GM12801 (cell line): Measurements from ENCODE around the gene CELSR1.

ENCODE experiments used
- TF ChIP-seq, protein P1 (sequence below): IDR thresholded peaks from one replicate; pipeline ENCODE4 v1.5.1; 2011; ENCODE audit warnings: control low read depth; ENCODE audit not compliant: insufficient read length; ENCODE audit errors: extremely low read depth

Gene CELSR1

DNA sequence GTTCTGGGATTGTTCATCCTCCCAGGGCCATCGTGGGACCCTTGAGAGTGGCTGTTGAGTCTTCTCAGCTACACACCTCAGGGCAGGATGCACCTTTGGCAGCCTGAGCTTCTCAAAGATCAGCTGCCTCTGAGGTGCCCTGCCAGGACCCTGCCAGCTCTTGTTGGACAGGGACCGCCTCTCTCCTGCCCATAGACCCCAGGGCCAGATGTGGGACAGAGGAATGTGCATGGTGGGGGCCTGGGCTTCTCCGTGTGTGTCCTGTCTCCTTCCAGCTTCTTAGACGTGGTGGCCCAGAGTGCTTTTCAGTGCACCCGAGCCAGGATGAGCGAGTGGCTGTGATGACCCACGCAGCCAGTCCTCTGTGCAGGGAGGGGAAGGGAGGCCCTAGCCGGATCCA is 207.8 kb downstream of the CELSR1 start:
- TF ChIP-seq, protein P1, sequence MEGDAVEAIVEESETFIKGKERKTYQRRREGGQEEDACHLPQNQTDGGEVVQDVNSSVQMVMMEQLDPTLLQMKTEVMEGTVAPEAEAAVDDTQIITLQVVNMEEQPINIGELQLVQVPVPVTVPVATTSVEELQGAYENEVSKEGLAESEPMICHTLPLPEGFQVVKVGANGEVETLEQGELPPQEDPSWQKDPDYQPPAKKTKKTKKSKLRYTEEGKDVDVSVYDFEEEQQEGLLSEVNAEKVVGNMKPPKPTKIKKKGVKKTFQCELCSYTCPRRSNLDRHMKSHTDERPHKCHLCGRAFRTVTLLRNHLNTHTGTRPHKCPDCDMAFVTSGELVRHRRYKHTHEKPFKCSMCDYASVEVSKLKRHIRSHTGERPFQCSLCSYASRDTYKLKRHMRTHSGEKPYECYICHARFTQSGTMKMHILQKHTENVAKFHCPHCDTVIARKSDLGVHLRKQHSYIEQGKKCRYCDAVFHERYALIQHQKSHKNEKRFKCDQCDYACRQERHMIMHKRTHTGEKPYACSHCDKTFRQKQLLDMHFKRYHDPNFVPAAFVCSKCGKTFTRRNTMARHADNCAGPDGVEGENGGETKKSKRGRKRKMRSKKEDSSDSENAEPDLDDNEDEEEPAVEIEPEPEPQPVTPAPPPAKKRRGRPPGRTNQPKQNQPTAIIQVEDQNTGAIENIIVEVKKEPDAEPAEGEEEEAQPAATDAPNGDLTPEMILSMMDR, result no peak

DNA sequence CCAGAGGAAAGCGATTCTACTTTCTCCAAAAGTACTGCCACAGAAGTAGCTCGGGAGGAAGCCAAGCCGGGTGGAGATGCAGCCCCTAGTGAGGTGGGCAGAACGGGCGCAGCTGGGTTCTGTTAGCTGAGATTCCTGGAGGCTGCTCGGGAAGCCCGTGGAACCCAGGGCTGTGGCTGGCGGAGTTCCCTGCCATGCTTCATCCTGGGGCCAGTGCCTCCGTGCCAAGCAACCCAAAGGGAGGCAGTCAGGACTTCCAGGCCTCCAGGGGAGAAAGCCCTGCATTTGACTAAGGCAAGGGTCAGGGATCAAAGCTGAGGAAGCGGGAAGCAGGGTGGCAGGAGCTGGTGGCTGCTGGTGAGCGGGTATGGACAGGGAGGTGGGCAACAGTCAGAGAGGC is 208.6 kb downstream of the CELSR1 start:
- TF ChIP-seq, protein P1, result no peak

DNA sequence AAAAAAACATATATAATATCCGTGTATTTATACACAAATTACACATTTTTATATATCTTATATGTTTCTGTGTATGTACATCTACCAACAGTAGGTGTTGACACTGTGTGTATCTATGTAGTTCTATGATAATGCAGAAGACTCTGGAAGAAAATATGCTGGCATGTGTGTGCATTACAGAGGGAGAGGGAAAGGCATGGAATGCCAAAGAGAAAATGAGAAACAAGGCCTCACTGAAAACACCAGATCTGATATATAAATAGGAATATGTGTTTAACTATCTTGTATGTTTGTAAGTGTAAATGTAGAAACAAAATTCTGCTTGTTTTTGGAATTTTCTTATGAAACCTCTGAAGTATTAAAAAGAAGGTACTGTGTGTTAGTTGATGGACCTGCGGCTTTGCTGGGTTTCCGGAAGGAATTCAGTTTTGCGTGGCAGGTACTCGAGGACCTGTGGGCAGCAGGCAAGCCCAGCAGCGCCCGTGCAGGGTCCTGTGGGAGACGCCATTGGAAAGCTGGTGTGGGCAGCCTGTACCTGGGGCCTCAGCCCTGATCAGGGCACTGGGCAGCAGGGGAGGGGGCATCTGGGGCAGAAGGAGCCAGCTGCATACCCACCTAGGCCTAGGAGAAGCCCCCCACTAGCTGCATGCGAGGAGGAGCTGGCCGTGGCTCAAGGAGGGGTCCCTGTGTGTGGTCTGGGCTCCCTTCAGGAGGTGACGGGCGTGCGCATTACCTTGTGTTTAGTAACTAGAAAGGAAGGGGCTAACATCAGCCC is 209.5 kb downstream of the CELSR1 start:
- TF ChIP-seq, protein P1, result no peak

DNA sequence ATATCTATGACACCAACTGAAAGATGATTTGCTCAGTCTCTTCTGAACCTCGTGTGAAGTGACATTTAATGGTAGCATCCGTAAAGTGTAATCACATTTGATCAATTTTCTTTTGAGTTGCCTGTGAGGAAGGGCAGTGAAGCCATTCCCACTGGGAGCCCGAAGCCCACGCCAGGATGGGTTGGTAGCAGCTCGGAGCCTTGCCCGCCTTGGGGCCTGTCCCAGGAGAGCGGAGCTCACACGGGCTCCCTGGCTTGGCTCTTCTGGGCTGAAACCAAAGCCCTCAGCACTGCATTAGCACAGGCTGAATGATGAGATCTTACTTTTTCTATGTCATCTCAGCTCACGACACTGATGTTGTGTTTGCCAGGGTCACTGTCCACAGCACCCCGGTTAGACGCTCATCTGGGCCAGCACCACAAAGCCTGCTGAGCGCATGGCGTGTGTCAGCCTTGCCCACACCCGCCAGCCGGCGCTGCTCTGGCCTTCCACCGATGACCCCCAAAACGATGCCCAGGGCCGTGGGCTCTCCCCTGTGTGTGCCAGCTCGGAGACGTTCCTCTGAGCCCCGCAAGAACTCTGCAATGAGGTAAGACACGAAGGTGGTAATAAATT is 211.2 kb downstream of the CELSR1 start:
- TF ChIP-seq, protein P1, result no peak

DNA sequence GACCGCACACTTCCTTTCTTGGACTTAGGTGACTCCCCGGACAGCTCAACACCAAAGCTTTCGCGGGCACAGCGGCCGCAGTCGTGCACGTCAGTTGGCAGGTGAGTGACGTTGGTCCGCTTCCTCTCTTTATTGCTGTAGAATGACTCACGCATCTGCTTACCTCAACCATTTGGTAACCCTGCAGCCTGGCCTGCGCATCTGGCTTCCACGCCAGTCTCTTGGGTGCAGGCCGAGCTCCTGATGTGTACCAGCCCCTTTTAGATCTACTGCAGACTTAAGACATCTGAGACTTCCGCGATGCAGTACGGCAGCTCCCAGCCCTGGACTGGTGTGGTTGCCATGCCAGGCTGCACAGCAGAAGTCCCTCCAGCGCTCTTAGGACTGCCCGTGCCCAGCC is 214.3 kb downstream of the CELSR1 start:
- TF ChIP-seq, protein P1, result no peak

DNA sequence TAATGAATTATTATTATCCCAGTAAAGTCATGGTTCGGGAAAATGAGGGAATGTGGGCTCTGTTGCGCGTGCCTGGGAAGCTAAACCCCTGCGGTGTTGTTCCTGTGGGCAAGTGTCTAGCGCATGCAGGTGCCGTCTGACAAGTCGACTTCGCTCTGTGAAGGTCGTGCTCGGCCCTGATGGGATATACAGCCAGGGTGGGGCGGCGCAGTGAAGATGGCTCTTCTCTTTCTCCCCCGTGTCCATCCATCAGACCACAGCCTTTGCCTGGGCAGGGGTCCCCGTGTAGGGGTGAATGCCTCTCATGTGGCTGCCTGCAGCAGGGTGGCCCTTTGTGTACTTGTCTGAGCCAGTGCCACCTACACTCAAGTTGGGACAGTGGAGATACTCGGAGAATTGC is 214.7 kb downstream of the CELSR1 start:
- TF ChIP-seq, protein P1, result no peak

DNA sequence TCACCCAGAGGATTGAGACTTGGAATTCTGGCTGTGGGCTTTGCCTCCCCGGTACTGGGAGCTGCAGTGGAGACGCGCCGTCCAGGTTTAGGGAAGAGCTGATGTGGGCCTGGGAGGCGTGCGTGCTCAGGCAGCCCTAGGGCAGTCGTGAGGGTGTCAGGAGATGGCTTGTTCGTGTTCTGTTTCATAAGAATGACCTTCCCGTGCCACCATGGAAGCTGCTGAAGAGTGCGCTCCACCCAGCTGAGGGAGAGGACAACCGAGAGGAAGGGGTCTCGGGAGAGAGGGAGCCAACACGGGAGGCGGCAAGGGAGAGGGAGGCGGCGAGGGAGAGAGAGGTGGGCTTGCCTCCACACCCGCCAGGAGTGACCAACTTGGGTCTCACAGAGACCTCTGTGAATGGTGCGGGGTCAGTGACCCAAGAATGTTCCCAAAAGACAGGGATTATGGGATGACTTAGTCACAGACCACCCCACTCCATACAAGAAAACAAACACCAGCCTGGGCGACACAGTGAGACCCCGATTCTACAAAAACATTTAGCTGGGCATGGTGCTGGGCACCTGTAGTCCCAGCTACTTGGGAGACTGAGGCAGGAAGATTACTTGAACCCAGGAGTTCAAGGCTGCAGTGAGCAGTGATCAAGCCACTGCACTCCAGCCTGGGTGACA is 216.6 kb downstream of the CELSR1 start:
- TF ChIP-seq, protein P1, result no peak
